NCI-H2107 (cell line): ENCODE data around the gene NABP1.

Experiments
- DNase-seq: peaks from one replicate; lab custom pipeline; 2025; lab: John Stamatoyannopoulos, UW

Gene NABP1

GRCh38 chr2:191649519-191649918 is 28.4 kb upstream of the NABP1 start:
- no peak for DNase-seq

- DNase-seq, result no peak
These were observed 26.8 kb upstream of the NABP1 start for GRCh38 chr2:191650896-191651773.

DNA sequence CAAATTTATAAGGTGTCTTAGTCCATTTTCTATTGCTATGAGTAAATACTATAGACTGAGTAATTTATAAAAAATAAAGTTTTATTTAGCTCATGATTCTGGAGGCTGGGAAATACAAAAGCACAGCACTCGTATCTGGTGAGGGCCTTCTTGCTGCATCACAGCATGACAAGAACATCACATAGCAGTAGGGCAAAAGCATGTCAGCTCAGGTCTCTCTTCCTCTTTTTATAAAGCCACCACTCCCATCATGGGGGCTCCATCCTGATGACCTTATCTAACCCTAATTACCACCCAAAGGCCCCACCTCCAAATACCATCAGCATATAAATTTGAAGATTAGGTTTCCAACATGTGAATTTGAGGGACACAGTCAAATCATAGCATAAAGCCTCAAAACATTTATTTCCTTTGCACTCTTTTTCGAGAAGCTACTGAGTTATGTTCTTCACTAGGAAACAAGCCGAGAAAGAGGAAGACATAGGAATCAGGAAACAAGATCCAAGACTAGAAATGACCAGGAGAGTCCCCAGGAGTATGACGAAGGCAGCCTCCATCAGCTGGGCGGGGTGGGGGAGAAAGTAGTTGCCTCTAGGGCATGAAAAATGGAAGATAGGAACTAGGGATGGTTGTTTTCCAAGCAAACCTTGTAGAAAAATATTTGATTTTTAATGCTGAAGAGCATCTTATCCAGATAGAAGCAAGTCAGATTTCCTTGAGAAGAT is 24.1 kb upstream of the NABP1 start:
- no peak for DNase-seq

GRCh38 chr2:191656391-191656790 is 21.5 kb upstream of the NABP1 start:
- DNase-seq, result no peak

- DNase-seq, result no peak
These were observed 21.1 kb upstream of the NABP1 start for GRCh38 chr2:191656792-191657191.

DNA sequence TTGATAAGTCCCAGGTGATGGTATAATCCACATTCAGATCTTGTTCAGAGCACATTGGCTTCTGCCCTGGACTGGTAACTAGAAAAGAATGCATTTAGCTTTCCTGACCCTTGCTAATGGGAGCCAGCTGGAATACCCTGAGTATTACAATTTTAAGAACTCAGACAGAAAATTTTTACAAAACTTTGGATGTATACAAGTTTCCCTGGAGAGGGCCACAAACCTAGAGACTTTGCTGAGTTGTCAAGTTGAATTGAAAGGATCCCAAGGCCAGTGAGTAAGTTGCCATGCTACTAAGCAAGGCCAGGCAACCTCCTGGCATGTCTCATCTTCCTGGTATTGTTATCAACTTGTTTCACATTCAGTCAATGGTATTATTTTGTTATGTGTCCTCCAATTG is 20.0 kb upstream of the NABP1 start:
- DNase-seq, result no peak

DNA sequence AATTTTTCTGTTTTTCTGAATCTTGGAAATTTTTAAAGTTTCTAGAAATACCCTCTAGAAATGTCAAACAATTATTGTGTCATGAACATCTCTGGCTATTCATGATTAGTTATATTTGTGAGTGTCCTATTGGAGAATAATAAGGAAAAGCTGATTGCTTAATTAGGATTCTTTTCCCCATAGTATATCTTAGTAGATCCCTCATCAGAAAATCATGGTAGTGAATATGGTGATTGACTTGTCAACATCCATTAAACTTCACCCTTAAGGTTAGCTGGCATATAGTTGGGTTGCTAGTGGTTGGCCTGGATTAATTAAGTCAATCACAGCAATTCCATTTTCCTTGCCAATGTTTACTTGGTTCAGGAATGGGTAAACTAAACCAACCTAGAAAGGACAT is 18.7 kb upstream of the NABP1 start:
- DNase-seq, result no peak

- DNase-seq, result no peak
These were observed 17.4 kb upstream of the NABP1 start for GRCh38 chr2:191660575-191660974.

- DNase-seq, result no peak
These were observed 16.6 kb upstream of the NABP1 start for GRCh38 chr2:191661097-191661924.

DNA sequence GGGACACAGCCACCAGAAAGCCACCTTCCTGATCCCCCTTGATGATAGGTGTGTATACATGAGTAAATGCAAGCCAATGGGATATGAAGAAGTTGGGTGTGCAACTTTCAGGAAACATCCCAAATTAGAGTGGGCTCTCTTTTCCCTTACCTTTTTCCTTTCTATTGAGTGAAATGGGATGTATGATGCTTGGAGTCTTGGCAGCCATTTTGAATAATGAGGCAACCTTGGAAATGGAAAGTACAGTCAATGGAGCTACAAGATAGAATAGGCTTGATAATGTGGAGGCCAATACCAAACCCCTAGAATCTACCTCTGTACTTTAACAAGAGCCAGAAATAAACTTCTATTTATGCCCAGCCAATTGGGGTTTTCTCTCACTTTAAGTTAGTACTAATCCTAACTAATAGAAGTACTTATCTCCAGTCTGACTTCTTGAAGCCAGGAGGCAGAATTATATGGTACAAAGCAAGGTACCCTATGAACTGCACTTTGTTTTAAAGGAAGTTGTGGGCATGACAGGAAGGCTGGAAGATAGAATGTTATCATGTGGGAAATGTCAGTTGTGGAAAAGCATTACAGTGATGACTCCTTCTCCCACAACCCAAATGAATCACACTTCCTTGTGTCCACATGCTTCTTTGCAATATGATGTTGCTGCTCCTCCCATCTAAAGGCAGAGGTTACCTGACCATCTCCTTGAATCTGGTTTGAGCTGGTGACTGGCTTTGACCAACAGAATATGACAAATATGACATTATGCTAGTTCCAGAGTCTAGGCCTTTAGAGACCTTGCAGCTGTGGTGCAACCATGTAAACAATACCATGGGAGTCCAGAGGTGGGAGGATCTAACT is 12.9 kb upstream of the NABP1 start:
- no peak for DNase-seq

GRCh38 chr2:191666226-191666625 is 11.7 kb upstream of the NABP1 start:
- no peak for DNase-seq

DNA sequence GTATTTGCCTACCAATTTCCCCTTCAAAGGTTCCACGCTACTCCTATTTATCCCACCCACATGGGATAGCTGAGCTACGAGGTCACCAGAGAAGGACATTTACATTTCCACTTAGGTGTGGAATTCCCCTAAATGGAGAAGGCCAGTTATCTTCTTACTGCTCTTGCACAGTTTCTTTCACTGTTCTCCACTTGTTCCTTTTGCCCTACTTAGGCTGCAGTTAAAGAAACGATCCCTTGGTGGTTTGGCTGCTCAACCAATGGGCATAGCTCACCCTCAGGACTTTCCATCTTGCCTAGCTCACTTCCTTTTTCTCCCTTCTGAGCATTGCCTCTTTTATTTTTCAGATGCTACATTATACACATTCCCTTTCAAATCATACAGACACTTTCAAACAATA is 11.2 kb upstream of the NABP1 start:
- no peak for DNase-seq

- DNase-seq, result no peak
These were observed 7.9 kb upstream of the NABP1 start for GRCh38 chr2:191670076-191670475.

DNA sequence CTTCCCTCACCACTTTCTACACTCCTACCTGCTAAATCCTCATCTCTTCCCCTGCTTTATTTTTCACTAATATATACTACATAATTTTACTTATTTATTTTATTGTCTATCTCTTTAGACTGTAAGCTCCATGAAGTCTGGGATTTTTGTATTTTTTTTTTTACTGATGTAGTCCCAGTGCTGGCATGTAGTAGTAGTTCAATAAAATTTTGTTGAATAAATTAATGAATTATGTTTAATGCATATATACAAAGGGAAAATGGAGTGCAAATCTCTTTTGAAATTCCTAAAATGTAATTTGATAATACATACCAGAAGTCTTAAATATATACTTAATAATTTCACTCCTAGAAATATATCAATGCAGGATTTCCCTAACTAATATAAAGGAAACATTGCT is 7.1 kb upstream of the NABP1 start:
- DNase-seq, result no peak

DNA sequence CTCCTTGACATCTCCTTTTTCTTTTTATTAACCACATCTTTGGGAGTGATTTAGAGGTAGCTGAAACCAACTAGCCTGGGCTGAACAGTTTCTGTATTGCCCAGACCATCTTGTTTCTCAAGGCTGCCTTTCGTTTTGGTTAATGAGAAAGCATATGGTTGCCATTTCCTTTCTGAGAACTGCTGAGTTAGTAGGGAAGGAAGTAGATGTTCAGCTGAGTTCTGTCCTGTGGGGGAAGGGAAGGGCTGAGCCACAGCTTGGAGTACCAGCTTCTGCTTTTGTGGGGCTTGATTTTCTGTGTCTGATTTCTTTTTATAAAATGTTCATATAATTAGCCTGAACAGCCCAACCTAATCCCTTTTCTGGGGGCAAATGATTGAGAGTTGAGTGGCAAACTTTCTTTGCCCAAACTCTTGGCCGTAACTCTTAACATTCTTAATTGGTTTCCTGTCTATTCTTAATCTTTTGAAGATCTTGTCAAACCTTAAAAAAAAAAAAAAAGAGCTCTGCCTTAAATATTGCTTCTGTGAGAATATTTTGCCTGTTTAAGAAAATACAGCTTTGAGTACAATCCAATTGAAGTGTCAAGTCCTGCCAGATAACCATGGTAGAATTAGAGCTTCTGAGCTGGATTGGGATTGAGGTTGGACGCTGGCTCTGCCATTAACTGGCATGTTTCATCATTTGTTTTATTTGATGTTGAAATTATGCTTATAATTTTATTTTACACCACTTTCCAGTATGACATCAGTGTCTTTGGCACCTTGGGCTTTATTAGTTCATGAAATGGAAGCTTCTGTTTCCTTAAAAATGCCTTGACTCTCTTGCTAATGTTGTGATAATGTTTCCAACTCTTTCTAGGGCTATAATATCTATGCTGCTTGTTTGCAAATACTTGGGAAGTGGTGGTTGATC is 1.9 kb upstream of the NABP1 start:
- no peak for DNase-seq

DNA sequence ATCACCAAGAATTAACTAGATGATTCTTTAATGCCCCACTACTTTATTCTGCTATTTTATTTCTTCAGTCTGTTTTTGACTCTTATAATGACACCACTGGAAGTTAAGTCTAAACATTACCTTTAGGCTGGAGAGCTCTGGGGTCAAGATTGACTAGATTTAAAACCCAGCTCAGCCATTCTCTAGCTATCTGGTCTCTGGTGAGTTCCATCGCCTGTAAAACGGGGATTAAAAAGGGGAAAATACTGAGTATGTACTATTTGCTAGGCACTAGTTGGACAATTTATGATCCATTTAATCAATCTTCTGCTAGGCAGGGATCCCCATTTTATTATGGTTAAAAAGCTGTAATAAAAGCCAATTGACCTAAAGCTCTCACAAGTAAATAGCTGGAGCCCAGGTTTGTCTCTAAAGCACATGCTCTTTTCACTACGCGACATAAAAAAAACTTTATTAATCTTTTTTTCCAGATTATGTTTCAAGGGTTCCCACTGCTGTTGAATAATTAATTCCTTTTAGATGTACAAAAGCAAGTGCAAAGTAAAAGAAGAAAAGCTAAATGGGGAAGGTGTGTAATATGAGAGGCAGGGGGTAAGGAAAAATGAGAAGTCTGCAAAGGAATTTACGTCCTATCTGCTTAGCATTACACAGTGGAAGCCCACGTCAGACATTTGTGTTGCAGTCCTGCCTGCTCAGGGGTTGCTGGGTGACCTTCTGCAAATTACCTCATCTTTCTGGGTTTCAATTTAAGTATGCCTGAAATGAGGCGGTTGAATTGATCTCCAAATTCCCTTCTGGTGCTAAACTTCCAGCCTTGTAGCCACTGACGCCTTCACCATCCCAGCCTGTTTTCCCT is 918 bp upstream of the NABP1 start:
- DNase-seq, result no peak

- no peak for DNase-seq
These were observed 633 bp downstream of the NABP1 start for GRCh38 chr2:191678437-191679100.

GRCh38 chr2:191679818-191680600 is 2.1 kb downstream of the NABP1 start:
- DNase-seq, result no peak
